Liver (tissue), 3 donors: ENCODE measurements around the gene NECTIN1.

ENCODE experiments used
- ATF3 ChIP-seq: IDR thresholded peaks from 2 replicates; pipeline ENCODE4 v1.6.1; 2016; ENCODE audit warnings: antibody characterized with exemption
- CTCF ChIP-seq: fragments of 150-350 bp; IDR thresholded peaks from 2 replicates; pipeline ENCODE4 v1.5.1; 2017; ENCODE audit warnings: improper control_type of control experiment, low read depth, low read length; ENCODE audit not compliant: missing input control
- EGR1 ChIP-seq, 2 donors: IDR thresholded peaks; 2 replicates each; pipeline ENCODE4 v1.6.1; 2016 to 2018; ENCODE audit warnings: antibody characterized with exemption in 2 of 2, low read depth in 2 of 2
- HNF4A ChIP-seq, 2 donors: conservative IDR thresholded peaks; 2 replicates each; pipeline ENCODE4 v1.6.1; 2016; ENCODE audit warnings: antibody characterized with exemption in 2 of 2, mild to moderate bottlenecking in 2 of 2
- REST ChIP-seq: IDR thresholded peaks from 2 replicates; pipeline ENCODE4 v1.6.1; 2016; ENCODE audit warnings: antibody characterized with exemption, mild to moderate bottlenecking
- ZBTB33 ChIP-seq: IDR thresholded peaks from 2 replicates; pipeline ENCODE4 v1.6.1; 2016; ENCODE audit warnings: antibody characterized with exemption
- donor health status: healthy.
- donor health status: healthy.

GRCh38 chr11:119734788-119735187 lies 5.8 kb upstream of the NECTIN1 start:
- no peak for TF ChIP-seq CTCF
- TF ChIP-seq ATF3, result no peak
- no peak for TF ChIP-seq EGR1 (IDR thresholded peaks at IDR 0.05; ENCODE audit: low read depth in 2 of 2)
- no peak for TF ChIP-seq REST
- TF ChIP-seq HNF4A (conservative IDR thresholded peaks at IDR 0.05), result no peak
- TF ChIP-seq ZBTB33, result no peak
